ENCODE results near the gene GPR21.

Gene GPR21, protein sequence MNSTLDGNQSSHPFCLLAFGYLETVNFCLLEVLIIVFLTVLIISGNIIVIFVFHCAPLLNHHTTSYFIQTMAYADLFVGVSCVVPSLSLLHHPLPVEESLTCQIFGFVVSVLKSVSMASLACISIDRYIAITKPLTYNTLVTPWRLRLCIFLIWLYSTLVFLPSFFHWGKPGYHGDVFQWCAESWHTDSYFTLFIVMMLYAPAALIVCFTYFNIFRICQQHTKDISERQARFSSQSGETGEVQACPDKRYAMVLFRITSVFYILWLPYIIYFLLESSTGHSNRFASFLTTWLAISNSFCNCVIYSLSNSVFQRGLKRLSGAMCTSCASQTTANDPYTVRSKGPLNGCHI

GRCh38 chr9:123033352-123033751 is at the start of gene GPR21:
TSS of gene GPR21 (plus strand) at chr9:123033667. CDS start at chr9:123034567, 900 bp downstream.
- peak; percentile 47 for DNase-seq (ENCODE audit: low read depth)

- no peak for DNase-seq (ENCODE audit: low read depth)
These were observed 47.5 kb upstream of the GPR21 start for GRCh38 chr9:122986010-122986409.

GRCh38 chr9:122988141-122988540 is 45.3 kb upstream of the GPR21 start:
- no peak for DNase-seq (ENCODE audit: low read depth)

DNA sequence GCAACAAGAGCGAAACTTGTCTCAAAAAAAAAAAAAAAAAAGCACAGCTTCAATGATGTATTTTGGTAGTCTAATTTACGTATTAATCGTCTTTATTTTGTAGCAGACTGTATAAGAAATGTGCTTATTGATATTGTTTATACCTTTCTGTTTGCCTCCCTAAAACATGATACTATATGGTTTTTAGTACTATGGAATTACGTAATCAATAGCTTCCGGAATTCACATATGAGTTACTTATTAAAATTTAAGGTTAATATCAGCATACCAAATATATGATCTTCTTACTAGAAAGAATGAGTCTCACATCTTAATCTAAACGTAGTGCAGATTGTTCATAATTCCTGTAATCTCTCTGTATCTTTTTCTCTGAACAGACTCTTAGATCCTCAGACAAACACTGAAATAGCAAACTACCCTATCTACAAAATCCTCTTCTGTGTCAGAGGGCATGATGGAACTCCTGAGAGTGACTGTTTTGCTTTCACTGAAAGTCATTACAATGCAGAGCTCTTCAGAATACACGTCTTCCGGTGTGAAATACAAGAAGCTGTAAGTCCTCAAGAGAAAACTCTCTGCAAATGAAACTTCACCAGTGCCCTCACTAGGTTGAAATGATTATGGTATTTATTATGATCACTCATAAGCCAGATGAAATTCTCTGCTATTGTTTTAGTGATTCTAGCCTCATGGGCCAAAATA is 44.4 kb upstream of the GPR21 start:
- DNase-seq (ENCODE audit: low read depth) = no peak

DNA sequence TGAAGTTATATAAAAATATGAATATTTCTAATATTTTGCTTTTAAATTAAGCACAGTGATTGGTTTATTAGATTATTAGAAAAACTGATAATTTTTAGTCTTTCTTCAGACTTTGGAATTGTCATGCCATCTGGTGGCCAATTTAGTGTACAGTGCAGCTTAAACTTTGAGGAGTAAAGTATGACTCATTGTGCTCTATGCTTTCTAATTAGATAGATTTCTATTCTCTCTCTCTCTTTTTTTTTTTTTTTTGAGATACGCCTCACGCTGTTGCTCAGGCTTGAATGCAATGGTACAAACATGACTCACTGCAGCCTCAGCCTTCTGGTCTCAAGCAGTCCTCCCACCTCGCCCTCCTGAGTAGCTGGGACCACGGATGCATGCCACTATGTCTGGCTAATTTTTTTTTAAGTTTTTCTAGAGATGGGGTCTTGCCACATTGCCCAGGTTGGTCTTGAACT is 42.1 kb upstream of the GPR21 start:
- DNase-seq (ENCODE audit: low read depth) = peak; percentile 96

DNA sequence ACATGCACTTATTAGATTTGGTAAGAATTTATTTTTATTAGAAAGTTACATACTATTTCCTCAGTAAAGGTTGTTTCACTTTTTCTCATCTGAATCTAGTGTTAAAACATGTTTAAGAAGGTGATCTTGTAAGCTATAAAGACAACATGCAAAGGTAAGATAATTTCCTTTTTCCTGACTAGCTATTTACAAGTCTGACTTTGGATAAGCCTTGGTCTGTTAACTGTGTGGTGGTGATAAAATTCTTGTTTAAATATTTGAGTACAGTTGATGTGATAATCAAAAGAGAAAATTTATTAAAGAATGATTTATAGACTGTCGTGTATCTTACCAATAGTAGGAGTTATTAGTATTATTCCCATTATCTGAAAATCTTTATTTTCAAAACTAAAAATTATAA is 36.9 kb upstream of the GPR21 start:
- no peak for DNase-seq (ENCODE audit: low read depth)

GRCh38 chr9:122998448-122998847 is 35.0 kb upstream of the GPR21 start:
- no peak for DNase-seq (ENCODE audit: low read depth)

GRCh38 chr9:123000371-123001068 is 32.9 kb upstream of the GPR21 start:
- DNase-seq (ENCODE audit: low read depth) = peak; percentile 42

GRCh38 chr9:123002754-123003153 is 30.7 kb upstream of the GPR21 start:
- DNase-seq (ENCODE audit: low read depth) = peak; percentile 37

DNA sequence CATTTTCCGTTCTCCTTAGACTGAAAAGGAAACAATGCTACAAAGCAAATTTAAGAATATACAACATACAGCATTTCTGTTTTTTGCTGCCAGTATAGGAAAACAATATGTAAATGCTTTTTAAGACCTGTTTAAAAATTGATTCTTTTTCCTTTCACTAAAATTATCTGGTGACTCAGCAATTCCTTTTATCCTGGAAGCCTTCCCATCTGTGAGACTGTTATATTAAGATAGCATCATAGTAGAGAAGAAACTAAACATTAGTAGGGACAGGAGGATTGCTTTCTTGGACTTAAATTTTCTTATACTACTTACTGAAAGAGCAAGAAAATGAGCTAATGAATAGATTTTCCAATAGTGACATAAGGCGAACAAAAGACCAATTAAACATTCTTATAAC is 30.0 kb upstream of the GPR21 start:
- no peak for DNase-seq (ENCODE audit: low read depth)

DNA sequence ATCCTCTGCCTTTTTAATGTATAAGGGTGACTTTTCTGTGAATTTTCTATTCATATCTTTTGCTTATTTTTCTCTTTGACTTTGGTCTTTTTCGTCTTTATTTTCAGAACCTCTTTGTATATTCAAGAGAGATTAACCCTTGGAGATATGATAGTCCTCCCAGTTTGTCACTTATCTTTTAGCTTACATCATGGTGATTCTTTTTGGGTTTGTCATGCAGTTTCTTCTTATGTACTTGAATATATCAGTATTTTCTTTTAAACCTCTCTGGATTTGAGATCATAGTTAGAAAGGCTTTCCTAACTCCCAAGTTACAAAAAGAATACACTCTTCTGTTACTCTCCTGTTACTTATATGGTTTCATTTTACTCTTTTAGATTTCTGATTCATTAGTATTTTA is 27.5 kb upstream of the GPR21 start:
- DNase-seq (ENCODE audit: low read depth) = peak; percentile 32

DNA sequence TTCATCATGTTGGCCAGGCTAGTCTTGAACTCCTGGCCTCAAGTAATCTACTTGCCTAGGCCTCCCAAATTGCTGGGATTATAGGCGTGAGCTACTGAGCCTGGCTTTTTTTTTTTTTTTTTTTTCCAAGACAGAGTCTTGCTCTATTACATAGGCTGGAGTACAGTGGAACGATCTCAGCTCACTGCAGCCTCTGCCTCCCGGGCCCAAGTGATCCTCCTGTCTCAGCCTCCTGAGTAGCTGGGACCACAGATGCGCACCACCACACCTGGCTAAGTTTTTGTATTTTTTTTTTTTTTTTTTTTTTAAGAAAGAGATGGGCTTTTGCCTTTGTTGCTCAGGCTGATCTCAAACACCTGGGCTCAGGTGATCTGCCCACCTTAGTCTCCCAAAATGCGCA is 26.2 kb upstream of the GPR21 start:
- no peak for DNase-seq (ENCODE audit: low read depth)

GRCh38 chr9:123008909-123009308 is 24.6 kb upstream of the GPR21 start:
- DNase-seq (ENCODE audit: low read depth) = no peak

GRCh38 chr9:123011380-123011779 is 22.1 kb upstream of the GPR21 start:
- no peak for DNase-seq (ENCODE audit: low read depth)

DNA sequence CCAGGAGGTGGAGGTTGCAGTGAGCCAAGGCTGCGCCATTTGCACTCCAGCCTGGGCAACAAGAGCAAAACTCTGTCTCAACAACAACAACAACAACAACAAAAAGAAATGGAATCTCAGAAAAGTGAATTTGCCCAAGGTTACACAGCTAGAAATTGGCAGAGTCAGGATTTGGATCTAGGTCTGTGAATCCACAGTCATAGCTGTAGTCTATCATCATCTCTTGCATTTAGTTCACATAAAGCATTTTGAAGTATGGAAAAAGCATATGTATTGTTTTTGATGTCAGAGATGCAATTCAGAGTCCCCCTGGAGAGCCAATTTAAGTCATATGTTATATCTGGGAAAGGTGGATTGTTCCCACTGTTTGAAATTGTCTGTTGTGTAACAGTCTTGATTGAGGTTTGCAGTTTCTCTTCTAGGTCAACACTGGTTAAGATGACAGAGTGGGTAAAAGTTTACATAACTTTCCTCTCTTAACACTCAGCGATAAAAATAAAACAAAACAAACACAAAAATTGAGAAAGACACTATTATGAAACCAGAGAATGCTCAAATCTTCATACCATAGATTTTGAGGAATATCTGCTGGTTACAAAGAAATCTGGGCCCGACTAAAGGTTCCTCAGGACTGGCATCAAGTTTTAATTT is 21.5 kb upstream of the GPR21 start:
- peak; percentile 84 for DNase-seq (ENCODE audit: low read depth)

DNA sequence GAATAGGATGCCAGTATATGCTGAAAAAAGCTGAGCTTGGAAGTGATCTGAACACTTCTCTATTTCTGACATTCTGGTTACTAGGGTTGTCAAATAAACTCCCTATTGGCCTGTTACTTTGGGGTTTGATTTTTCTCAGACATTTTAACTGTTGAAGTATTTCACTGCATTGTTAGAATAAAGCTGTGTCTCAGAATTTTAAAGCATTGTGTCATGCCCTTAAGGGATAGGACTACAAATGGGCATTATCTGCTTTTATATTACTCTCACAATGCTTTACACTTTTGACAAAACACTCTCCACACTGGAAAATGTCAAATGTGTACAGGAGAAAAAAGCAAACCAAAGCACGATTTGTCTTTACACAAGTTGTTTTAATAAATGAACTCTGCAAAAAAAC is 16.8 kb upstream of the GPR21 start:
- DNase-seq (ENCODE audit: low read depth) = no peak

GRCh38 chr9:123020796-123021195 is 12.7 kb upstream of the GPR21 start:
- no peak for DNase-seq (ENCODE audit: low read depth)

GRCh38 chr9:123026425-123026824 is 7.0 kb upstream of the GPR21 start:
- DNase-seq (ENCODE audit: low read depth) = no peak

- no peak for DNase-seq (ENCODE audit: low read depth)
These were observed 6.0 kb upstream of the GPR21 start for GRCh38 chr9:123027517-123027916.

DNA sequence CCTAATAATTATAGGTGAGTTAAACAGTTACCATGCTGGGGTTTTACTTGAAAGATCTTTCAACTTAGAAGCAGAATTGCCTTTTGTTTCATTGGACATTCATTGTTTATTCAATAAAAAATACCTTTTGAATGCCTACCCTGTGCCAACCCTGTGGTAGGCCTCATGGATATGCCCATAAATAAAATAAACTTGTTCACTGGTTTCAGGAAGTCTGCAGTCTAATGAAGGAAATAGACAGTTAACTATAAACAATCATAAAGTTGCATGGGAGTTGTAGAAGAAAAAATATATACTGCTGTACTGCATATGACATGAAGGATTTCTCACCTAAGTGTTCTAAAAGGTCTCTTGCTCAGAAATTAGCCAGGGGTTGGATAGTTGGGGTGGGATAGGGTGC is 5.3 kb upstream of the GPR21 start:
- no peak for DNase-seq (ENCODE audit: low read depth)

GRCh38 chr9:123028973-123029372 is 4.5 kb upstream of the GPR21 start:
- no peak for DNase-seq (ENCODE audit: low read depth)

GRCh38 chr9:123031963-123032362 is 1.5 kb upstream of the GPR21 start:
- peak; percentile 66 for DNase-seq (ENCODE audit: low read depth)

All from amniotic epithelial cell (primary cell).